Measurements from ENCODE around the gene ARF6.
"Not testable (repeated sequence)": the region's sequence is repeated elsewhere in the genome, so short reads cannot be mapped to it uniquely, and the experiment has no call there.

ARF6 gene

DNA sequence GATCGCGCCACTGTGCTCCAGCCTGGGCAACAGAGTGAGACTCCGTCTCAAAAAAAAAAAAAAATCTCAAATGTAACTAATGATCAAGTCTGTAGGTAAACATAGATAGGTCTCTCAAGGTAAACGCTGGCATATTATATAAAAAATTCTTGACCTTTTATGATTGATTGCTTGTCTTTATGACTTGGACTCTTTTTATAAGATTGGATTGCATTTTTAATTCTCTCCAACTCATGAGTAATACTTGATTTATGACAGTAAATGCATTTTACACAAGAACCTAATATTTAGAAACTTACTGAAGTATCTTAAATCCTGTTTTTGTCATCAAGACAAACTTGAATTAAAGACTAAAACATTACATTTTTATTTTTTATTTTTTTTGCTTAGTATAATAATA is 16.1 kb downstream of the ARF6 start:
- FAIRE-seq: no peak

DNA sequence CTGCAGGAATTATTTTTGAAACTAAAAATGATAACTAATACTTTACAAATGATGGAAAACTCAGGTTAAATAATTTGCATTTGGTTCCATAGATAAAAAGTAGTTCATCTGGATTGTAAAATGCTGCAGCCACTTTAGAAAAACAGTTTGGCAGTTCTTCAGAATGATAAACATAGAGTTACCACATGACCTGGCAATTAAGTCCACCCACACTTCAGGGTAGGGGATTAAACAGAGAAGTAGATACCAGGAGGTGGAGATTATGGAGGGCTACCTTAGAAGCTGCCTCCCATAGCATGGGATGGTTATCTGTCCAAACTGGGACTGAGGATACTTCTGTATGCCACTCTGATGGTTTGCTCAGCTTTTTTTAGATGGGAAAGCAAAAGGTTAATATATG is 22.2 kb downstream of the ARF6 start:
- FAIRE-seq: no peak

DNA sequence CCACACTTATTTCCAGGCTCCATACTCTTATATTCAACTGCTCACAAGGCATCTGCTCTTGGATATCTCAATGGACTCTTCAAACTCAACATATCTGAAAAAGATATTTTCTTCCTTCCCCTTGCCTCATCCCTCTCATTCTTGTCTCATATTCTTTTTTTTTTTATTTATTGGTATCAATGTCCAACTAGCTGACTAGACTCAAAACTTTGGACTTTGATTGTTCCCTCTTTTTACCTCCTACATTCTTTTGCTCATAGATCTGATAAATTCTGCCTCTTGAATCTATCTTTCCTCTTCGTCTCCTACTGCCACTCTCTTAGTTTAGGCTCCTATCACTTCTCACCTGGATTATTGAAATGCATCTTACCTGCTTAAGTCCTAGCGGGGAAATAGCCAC is 25.8 kb downstream of the ARF6 start:
- no peak for FAIRE-seq

DNA sequence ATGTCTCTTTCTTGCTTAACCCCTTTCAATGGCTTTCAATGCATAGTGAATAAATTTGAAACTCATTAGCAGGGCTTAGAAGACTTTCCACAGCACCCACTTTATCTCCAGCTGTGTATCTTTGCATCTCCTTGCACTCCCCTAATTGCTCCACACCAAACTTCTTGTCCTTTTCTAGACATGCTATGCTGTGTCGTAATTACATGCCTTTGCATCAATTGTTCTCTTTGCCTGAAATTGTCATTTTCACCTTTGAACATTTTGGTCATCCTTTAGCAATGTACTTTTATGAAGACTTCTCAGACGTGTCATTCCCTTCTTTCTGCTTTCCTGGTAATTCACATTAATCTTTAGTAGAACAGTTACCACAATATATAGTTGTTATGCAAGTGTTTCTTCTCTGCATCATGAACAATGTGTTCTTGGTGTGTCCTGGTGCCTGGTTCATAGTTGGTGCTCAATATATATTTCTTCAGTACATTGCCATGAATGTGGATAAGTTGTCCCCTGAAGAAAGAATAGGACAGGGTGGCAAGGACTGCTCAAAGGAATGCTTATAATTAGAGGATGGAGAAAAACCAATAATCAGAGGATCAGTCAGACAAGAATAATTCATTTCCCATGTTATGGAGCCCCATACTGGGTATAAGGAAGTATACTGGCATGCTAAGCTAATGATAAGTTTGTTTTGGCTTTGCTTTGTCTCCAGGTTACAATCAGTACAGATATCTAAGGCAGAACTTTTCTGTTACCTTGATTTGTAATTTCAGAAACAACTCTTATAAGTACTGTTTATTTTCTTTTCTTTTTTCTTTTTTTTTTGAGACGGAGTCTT is 27.2 kb downstream of the ARF6 start:
- no peak for FAIRE-seq

DNA sequence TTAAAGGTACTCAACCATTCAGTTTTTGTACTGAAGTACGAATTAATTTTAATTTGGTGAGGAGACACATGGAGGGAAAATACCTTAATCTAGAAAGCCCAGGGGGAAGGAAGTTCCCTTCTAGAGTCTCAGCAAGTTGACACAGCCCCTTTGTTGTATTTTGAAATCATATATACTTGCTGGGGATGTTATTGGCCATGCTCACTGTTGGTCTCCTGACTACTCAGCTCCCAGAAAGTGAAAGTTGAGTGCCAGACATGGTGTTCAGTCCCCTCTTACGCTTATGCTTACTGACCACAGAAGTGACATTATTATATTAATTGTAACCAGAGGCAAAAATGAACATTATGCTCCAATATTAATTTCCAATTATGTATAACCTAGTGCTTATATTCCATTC is 28.1 kb downstream of the ARF6 start:
- FAIRE-seq: no peak

DNA sequence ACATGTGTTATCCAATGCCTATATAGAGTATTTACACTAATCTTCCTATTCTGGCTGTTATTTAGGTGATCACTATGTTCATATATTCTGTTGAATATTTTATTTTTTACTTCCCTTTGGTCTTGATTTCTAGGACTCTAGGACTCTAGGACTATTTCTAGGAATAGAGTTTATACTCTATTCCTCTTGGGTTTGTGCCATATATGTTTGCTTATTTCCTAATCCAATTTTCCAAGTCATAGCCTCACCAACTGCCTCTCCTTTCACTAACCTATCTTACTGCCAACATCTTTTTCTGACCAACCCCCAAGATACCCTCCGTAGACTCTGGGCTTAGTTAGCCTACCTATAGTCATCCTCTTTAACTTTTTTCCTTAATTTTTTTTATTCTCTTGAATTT is 28.5 kb downstream of the ARF6 start:
- FAIRE-seq: no peak

DNA sequence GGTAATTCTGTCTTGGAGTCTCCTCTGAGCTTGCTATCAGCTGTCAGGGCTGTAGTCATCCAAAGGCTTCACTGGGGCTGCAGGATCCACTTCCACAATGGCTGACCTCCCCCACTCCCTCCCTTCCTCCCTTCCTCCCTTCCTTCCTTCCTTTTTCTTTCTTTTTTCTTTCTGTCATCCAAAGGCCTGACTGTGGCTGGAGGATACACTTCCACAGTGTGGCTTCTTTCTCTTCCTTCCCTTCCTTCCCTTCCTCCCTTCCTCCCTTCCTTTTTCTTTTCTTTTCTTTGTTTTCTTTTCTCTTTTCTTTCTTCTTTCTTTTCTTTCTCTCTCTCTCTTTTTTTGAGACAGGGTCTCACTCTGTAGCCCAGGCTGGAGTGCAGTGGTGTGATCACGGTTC is 30.6 kb downstream of the ARF6 start:
- FAIRE-seq: no peak

DNA sequence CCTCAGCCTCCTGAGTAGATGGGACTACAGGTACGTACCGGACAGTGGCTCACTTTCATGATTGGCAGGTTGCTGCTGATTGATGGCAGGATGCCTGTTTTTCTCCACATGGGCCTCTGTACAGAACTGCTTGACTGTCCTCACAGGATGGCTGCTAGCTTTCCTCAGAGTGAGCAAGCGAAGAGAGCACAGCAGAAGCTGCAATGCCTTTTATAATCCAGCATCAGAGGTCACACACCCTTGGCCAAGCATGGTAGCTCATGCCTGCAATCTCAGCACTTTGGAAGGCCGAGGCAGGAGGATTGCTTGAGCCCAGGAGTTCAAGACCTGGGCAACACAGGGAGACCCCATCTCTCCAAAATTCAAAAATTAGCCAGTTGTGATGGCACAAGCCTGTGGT is 31.0 kb downstream of the ARF6 start:
- no peak for FAIRE-seq

DNA sequence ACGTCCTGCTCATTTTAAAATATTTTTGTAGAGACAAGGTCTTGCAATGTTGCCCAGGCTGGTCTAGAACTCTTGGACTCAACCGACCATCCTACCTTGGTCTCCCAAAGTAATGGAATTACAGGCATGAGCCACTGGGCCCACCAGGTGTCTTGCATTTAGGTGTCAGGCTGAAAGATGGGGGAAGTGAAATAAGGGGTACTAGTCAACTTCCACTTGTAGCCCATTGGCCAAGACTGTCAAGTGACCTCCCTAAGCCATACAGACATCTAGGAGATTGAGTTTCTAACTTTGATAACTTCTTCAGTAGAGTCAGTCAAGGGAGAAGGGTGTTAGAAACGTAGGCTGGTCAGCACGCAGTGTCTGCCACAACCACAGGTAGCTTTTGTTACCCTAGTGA is 32.0 kb downstream of the ARF6 start:
- no peak for FAIRE-seq

DNA sequence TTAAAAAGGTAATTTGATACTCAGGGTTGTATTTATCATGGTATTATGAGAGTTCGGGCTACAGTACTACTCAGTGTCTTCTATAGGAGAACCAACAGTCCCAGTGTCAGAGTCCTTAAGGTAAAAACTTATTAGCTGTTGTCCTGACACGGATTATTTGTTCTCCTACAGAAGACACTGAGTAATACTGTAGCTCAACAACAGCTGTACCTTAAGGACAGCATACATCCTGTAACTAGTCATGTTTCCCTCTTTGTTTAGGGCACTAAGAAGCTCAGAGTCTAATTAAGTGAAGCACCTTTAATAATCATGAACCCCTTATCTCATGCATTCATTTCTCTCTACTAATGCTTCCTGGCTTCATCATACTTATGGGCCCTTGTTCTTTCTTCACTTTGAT is 33.9 kb downstream of the ARF6 start:
- no peak for FAIRE-seq

DNA sequence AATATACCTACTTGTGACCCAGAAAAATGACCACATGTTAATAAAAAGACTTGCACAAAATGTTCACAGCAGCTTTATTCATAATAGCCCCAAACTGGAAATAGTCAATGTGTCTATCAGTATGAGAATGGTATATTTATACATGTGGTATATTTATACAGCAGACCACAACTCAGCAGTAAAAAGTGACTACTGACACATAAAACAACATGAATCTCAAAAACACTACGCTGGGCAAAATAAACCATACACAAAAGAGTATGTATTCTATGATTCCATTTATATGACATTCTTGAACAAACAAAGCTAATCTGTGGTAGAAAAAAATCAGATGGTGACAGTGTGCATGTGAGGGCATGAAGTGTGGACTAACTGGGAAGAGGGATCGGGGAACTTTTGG is 35.1 kb downstream of the ARF6 start:
- no peak for FAIRE-seq

DNA sequence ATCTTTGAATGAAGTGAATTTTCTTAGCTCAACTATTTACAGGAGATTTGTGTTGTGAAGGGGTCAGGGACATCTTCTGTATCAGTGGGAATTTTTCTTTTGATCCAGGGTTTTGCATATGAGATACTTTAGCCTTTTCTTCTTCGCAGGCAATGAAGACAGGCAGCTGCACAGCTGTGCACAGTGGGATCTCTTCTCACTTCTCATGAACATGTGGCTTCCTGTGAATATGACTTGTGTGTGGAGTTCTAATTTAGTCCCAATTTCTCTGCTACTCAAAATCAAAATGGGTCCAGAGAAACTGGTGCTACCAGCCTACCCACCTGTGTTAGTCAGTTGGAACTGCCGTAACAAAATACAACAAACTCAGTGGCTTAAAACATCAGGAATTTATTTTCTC is 37.8 kb downstream of the ARF6 start:
- FAIRE-seq: no peak

DNA sequence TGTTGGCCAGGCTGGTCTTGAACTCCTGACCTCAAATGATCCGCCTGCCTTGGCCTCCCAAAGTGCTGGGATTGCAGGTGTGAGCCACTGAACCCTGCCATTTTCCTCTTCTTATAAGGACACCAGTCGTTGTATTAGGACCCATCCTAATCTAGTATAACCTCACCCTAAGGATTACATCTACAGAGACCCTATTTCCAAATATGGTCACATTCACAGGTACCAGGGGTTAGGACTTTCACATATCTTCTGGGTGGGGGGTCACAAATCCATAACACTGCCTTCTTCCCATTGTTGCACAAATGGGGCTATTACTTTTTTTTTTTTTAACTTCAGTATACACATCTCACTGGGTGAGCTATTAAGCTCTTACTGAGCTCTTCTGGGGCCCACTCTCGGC is 38.6 kb downstream of the ARF6 start:
- no peak for FAIRE-seq

DNA sequence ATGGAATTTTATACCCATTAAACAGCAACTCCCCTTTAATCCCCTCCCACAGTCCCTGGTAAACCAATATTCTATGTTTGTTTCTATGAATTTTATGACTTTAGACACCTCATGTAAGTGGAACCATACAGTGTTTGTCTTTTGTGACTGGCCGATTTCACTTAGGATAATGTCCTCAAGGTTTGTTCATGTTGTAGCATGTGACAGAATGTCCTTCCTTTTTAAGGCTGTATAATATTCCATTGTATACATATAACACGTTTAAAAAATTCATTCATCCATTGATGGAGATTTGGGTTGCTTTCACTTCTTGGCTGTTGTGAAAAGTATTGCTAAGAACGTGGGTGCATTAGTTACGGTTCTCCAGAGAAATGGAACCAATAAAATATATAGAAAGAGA is 40.2 kb downstream of the ARF6 start:
- no peak for FAIRE-seq

DNA sequence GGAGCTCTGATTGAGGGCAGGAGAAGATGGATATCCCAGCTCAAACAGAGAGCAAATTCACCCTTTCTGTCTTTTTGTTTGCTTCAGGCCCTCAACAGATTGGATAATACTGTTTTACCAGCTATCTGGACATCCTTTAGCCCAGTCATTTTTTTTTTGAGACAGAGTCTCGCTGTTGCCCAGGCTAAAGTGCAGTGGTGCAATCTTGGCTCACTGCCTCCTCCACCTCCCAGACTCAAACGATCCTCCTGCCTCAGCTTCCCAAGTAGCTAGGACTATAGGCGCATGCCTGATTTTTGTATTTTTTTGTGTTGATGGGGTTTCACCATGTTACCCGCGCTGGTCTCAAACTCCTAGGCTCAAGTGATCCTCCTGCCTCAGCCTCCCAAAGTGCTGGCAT is 40.8 kb downstream of the ARF6 start:
- FAIRE-seq: no peak

DNA sequence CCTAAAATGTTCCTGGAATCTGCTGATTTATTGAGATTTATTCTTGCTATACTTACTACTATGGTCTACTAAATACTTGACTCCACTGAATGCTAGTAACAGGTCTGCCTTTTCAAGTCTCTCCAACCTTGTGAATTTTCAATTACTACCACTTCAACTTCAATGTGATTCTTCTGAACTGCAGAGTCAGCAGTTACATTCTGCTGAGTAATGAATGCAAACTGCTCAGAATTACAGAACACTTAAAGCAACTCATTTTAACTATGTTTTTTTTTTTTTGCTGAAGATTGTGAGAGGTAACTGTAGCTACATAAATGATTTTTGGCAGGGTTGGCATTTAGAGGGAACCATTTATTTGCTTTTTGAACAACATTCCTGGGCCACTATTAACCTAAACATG is 41.8 kb downstream of the ARF6 start:
- FAIRE-seq: no peak

DNA sequence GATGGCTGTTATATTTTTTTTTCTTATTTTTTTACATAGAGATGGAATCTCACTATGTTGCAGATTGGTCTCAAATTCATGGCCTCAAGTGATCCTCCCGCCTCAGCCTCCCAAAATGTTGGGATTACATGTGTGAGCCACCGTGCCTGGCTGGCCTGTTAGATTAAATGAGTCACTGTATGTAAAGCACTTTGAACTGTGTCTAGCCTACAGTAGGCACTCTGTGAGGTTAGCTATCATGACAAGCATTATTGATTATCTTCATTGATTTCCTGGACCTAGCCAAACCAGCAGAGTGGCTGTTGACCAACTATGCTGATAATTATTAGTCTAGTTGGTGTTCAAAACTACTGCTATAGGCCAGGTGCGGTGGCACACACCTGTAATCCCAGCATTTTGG is 42.6 kb downstream of the ARF6 start:
- no peak for FAIRE-seq

DNA sequence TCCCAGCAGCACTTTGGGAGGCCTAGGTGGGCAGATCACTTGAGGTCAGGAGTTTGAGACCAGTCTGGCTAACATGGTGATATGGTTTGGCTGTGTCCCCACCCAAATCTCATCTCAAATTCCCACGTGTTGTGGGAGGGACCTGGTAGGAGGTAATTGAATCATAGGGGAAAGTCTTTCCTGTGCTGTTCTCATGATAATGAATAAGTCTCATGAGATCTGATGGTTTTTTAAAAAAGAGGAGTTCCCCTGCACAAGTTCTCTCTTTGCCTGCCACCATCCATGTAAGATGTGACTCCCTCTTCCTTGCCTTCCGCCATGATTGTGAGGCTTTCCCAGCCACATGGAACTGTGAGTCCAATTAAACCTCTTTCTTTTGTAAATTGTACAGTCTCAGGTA is 43.4 kb downstream of the ARF6 start:
- FAIRE-seq: not testable (repeated sequence)

DNA sequence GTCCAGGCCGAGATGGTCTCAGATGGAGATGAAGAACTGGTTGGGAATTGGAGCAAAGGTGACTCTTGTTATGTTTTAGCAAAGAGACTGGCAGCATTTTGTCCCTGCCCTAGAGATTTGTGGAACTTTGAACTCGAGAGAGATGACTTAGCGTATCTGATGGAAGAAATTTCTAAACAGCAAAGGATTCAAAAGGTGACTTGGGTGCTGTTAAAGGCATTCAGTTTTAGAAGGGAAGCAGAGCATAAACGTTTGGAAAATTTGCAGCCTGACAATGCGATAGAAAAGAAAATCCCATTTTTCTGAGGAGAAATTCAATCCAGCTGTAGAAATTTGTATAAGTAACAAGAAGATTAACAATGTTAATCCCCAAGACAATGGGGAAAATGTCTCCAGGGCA is 44.0 kb downstream of the ARF6 start:
- FAIRE-seq: not testable (repeated sequence)

DNA sequence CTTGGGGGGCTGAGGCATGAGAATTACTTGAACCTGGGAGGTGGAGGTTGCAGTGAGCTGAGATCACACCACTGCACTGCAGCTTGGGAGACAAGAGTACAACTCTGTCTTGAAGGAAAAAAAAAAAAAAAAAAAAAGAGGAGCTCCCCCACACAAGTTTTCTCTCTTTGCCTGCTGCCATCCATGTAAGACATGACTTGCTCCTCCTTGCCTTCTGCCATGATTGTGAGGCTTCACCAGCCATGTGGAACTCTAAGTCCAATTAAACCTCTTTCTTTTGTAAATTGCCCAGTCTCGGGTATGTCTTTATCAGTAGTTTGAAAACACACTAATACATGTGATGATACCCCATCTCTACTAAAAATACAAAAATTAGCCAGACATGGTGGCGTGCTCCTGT is 46.3 kb downstream of the ARF6 start:
- not testable (repeated sequence) for FAIRE-seq

DNA sequence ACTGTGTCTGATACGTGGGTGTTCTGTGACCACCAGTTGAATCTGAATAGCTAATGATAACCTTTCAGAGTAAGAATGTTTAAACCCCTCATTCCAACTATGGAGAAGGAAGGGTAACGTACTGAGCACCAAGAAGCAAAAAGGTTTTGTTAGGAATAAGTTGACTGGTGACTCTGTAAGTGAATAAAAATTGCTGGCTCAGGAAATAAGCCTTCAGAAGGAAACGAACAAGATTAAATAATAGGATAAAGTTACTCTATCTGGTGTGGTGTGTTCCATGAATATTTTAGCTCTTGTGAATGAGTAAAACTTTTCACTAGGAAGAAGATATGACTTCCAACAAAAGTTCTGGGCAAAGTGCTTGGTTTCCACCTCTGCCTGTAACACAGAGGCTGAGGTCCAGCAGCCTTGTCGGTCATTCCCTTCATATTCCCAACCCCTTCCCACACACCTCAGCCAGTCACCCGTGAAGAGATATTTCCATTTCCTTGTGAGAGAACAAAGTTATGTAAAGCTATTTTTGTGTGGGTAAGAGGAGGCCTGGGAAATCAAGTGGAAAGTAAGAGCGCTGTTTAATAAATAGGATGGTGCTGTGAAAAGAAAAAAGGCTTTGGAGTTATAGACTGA is 47.1 kb downstream of the ARF6 start:
- FAIRE-seq: no peak

DNA sequence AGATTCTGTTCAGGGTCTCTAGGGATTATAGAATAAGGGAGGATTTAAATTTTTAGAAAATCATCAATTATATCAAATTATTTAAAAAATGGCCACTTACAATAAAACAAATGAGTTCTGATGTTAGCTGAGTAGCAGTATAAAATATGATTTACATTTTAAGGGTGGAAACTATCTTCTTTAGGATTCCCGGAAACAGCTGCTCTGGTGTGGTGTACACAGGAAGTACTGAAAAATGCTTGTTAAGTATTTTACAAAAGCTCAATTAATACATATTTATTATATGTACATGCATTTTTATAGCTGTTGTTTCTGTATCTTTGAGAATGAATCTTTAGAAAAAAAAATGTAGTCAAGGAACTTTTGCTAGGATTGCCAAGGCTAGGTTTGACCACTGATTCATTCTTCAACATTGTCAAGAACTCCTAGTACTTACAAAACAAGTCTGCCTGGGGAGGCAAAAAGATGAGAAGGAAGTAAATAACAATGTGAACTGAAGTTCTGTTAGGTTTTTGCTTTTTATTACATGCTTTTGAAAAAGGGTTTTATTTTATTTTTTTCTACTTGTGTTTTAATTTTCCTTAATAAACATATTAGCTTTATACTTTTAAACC is 48.0 kb downstream of the ARF6 start:
- FAIRE-seq: no peak

DNA sequence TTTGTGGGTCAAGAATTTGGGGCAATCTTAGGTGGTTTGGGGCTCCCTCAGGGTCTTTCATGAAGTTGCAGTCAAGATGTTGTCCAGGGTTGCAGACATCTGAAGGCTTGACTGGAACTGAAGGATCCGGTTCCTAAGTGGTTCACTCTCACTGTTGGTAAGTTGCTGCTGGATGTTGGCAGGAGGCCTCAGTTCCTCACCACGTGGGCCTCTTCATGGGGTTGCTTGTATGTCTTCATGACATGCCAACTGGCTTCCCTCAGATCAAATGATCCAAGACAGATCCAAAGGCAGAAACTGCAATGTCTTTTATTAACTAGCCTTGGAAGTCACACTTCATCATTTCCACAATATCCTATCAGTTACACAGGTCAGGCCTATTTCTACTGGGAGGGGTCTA is 49.2 kb downstream of the ARF6 start:
- FAIRE-seq: no peak

DNA sequence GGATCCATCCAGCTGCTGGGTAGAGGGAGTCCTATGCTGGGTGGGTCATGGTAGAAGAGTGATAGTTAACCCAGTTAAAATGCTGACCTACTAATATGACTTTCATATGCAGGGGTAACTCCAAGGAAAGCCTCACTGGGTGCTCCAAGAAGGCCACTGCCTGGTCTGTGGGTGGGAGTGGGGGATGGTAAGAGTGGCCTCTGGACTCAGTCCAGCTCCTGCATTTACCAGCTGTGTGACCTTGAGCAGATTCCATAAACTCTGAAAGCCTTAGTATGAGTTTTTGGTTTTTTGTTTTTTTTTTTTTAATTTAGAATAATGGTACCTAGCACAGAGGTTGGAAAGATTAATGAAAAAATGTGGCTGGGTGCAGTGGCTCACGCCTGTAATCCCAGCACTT is 51.6 kb downstream of the ARF6 start:
- no peak for FAIRE-seq

Data from islet of Langerhans (tissue), 1 donor.